Endothelial cell of umbilical vein (primary cell): Measurements from ENCODE around the gene STIM1. TPM values are rescaled to one million over a fixed set of nuclear protein-coding genes. Genes with fewer than 3 reads are reported as not detected.

Experiments
- BruUV-seq: library from RNA; stranded (reverse); fragments of 400-500 nt; replicated peaks from 2 replicates; lab custom pipeline; 2021; lab: Mats Ljungman, UMichigan
- CTCF ChIA-PET: fragments of 300-600, 350-600 bp; sonication (Branson Sonifier 250); formaldehyde crosslinking; loops from one replicate; lab custom pipeline; 2021; ENCODE audit warnings: antibody characterized with exemption, inconsistent platforms; lab: Charles Lee
- POLR2A ChIA-PET: fragments of 300-600, 350-600 bp; sonication (Branson Sonifier 250); formaldehyde crosslinking; loops from one replicate; lab custom pipeline; 2021; ENCODE audit warnings: antibody characterized with exemption, inconsistent platforms; lab: Charles Lee
- DNase-seq: peaks from one replicate; pipeline ENCODE4 v3.0.0-alpha.2; 2011; ENCODE audit warnings: low read depth, low spot score
- FAIRE-seq: peaks from 2 replicates; lab custom pipeline; 2011; peaks lifted over from hg19 to GRCh38; lab: Jason Lieb, UNC
- H2AFZ ChIP-seq: 2 replicates; pipeline ENCODE4 v1.6.0; 2012; ENCODE audit warnings: low read depth, low read length, control low read depth, inconsistent platforms
- H3K27ac ChIP-seq: 2 replicates; pipeline ENCODE4 v1.5.1; 2011; ENCODE audit warnings: low read depth, mild to moderate bottlenecking, control low read depth, low read length, moderate library complexity; ENCODE audit not compliant: insufficient read depth
- H3K27me3 ChIP-seq, 2 experiments: 2 replicates each; pipeline versions ENCODE4 v1.6.0 to v1.6.1; 2011; ENCODE audit warnings: low read length in 2 of 2, mixed read lengths in 1 of 2; ENCODE audit not compliant: control insufficient read depth in 2 of 2, insufficient read depth in 2 of 2
- H3K36me3 ChIP-seq, 2 experiments: 2 replicates in 1 of 2; 3 replicates in 1 of 2; pipeline ENCODE4 v1.5.1; 2011; ENCODE audit warnings: low read length in 2 of 2, mild to moderate bottlenecking in 1 of 2, moderate library complexity in 1 of 2; ENCODE audit not compliant: control insufficient read depth in 2 of 2, insufficient read depth in 2 of 2; ENCODE audit errors: extremely low read depth in 1 of 2
- H3K4me1 ChIP-seq: 3 replicates; pipeline ENCODE4 v1.5.1; 2011; ENCODE audit warnings: mild to moderate bottlenecking, low read length; ENCODE audit not compliant: control insufficient read depth, insufficient read depth; ENCODE audit errors: extremely low read depth
- H3K4me2 ChIP-seq: 2 replicates; pipeline ENCODE4 v1.6.1; 2011; ENCODE audit warnings: low read length, control low read depth, mixed read lengths; ENCODE audit not compliant: insufficient read depth
- H3K4me3 ChIP-seq, 3 experiments: fragments of 200-600 bp in 1 of 3; sonication (generic), shearing (Covaris generic) in 1 of 3; replicated peaks in 1 of 3; 2 replicates each; pipeline ENCODE4 v1.5.1; 2011 to 2016; ENCODE audit warnings: control low read depth in 3 of 3, low read length in 3 of 3, mild to moderate bottlenecking in 2 of 3, inconsistent platforms in 1 of 3, low read depth in 1 of 3, moderate library complexity in 1 of 3; ENCODE audit not compliant: insufficient read depth in 1 of 3
- H3K79me2 ChIP-seq: 2 replicates; pipeline ENCODE4 v1.6.0; 2012; ENCODE audit warnings: low read length, inconsistent platforms; ENCODE audit not compliant: control insufficient read depth, insufficient read depth
- H3K9ac ChIP-seq: replicated peaks from 2 replicates; pipeline ENCODE3; 2011; ENCODE audit warnings: low read length, control low read depth; ENCODE audit not compliant: insufficient read depth; ENCODE audit errors: extremely low read depth
- H3K9me1 ChIP-seq: replicated peaks from 3 replicates; pipeline ENCODE4 v1.6.0; 2011; ENCODE audit warnings: mild to moderate bottlenecking, low read length; ENCODE audit not compliant: control insufficient read depth, insufficient read depth; ENCODE audit errors: extremely low read depth
- H3K9me3 ChIP-seq: replicated peaks from 2 replicates; pipeline ENCODE4 v1.5.1; 2012; ENCODE audit warnings: low read length, inconsistent platforms; ENCODE audit not compliant: control insufficient read depth, insufficient read depth
- H4K20me1 ChIP-seq: replicated peaks from 2 replicates; pipeline ENCODE3; 2011; ENCODE audit warnings: mild to moderate bottlenecking, low read length; ENCODE audit not compliant: control insufficient read depth, insufficient read depth; ENCODE audit errors: extremely low read depth
- CTCF ChIP-seq, 2 donors: IDR thresholded peaks; 1 replicate in 1 of 2; 2 replicates in 1 of 2; pipeline ENCODE4 v1.5.1; 2011; ENCODE audit warnings: low read length in 2 of 2, mild to moderate bottlenecking in 2 of 2, moderate library complexity in 2 of 2, control low read depth in 1 of 2, inconsistent platforms in 1 of 2, low read depth in 1 of 2; ENCODE audit not compliant: insufficient read depth in 1 of 2; ENCODE audit errors: extremely low read depth in 1 of 2
- EZH2 ChIP-seq: IDR thresholded peaks from 2 replicates; pipeline ENCODE4 v1.6.1; 2012; ENCODE audit warnings: borderline replicate concordance, low read depth, mild to moderate bottlenecking, moderate library complexity, low read length, inconsistent platforms; ENCODE audit not compliant: severe bottlenecking
- FOS ChIP-seq: IDR thresholded peaks from 2 replicates; pipeline ENCODE4 v1.6.1; 2011; ENCODE audit warnings: mild to moderate bottlenecking, low read length, moderate library complexity, borderline replicate concordance; ENCODE audit not compliant: insufficient read depth
- GATA2 ChIP-seq: IDR thresholded peaks from 2 replicates; pipeline ENCODE4 v1.7.0; 2011; ENCODE audit warnings: low read depth, mild to moderate bottlenecking, moderate library complexity, mixed read lengths, low read length; ENCODE audit not compliant: insufficient read length, insufficient read depth
- JUN ChIP-seq: IDR thresholded peaks from 2 replicates; pipeline ENCODE4 v1.6.1; 2011; ENCODE audit warnings: borderline replicate concordance, low read depth; ENCODE audit not compliant: insufficient read length, insufficient read depth
- MAX ChIP-seq: IDR thresholded peaks from 2 replicates; pipeline ENCODE4 v1.6.1; 2011; ENCODE audit not compliant: insufficient read depth, insufficient read length
- MYC ChIP-seq: IDR thresholded peaks from one replicate; pipeline ENCODE4 v1.6.1; 2011; ENCODE audit warnings: mild to moderate bottlenecking, low read depth, low read length
- POLR2A ChIP-seq: IDR thresholded peaks from 2 replicates; pipeline ENCODE4 v1.6.1; 2012; ENCODE audit warnings: low read depth, mild to moderate bottlenecking, control low read depth, low read length
- POLR2AphosphoS5 ChIP-seq: IDR thresholded peaks from 2 replicates; pipeline ENCODE4 v1.6.1; 2012; ENCODE audit warnings: low read depth, mild to moderate bottlenecking, control low read depth, low read length, moderate library complexity; ENCODE audit not compliant: insufficient read depth
- dilution Hi-C: fragments of 300-500 bp; cut with MboI; formaldehyde crosslinking; loops from one replicate; pipeline ENCODE4 v1.15.0; 2019; ENCODE audit warnings: low sequenced_read_pairs; ENCODE audit not compliant: extremely low pct_ligation_motif_present
- intact Hi-C: fragments of 100-400 bp; cut with micrococcal nuclease; formaldehyde crosslinking; loops from one replicate; pipeline ENCODE4 v1.10.0; 2022
- polyA plus RNA-seq, 4 experiments: library from polyadenylated mRNA; depleted of rRNA in 3 of 4; stranded (reverse) in 3 of 4; unstranded in 1 of 4; fragments of >200 nt; gene quantifications; 2 replicates each; pipeline versions ENCODE4 v1.2.1 to v1.2.3, GENCODE V29; 2011 to 2012; ENCODE audit warnings: missing spikeins in 1 of 4
- total RNA-seq: library from RNA; stranded (reverse); gene quantifications from 2 replicates; pipeline ENCODE4 v1.2.3, GENCODE V29; 2021

Gene STIM1
- total and polyA plus RNA-seq, 2 donors (not counting 3 experiments of a cell fraction or from before 2014, with no cell fraction given), result 32.7 to 33.4 TPM

GRCh38 chr11:3867209-3868091 lies 12.0 kb downstream of the STIM1 start:
- DNase-seq, result peak; percentile 76
- POLR2A ChIA-PET, result interaction anchor here (1.1 kb wide), 1 partner anchor 12 kb away, joined by 4 read pairs; the partner anchor contains the start of gene STIM1
- Histone ChIP-seq H3K4me1 (peaks cover 38% of the 10 kb centered on the region), H3K36me3 (no peaks in the 10 kb centered on the region), H3K9ac (peak overlapping the region; percentile 44), H3K79me2 (peaks cover 14% of the 10 kb centered on the region), H3K4me2 (peak overlapping the region; percentile 11), H2AFZ (peak overlapping the region; percentile 60), H3K27ac (peak overlapping the region; percentile 78), H3K9me1 (no peaks in the 10 kb centered on the region), H4K20me1 (no peaks in the 10 kb centered on the region), H3K27me3 (no peaks in the 10 kb centered on the region), H3K4me3 (no peak overlapping the region), H3K9me3 (no peaks in the 10 kb centered on the region)
- dilution Hi-C loops, result loop anchor here (25.0 kb wide), 1 partner anchor 195 kb away; no protein-coding TSS in a partner anchor
- no peak for TF ChIP-seq EZH2
- TF ChIP-seq GATA2, result peak; percentile 37
- BruUV-seq, result no TSS peak
- intact Hi-C loops, result loop anchor here (1.0 kb wide), 1 partner anchor 129 kb away; no protein-coding TSS in a partner anchor
- peak; percentile 74 for FAIRE-seq
- CTCF ChIA-PET, result interaction anchor here (0.7 to 2.1 kb wide), 14 partner anchors 8 to 207 kb away, joined by 3 to 34 read pairs (median 4); partner anchors contain the start of gene STIM1

GRCh38 chr11:3873712-3874349 lies 18.4 kb downstream of the STIM1 start:
- no peaks in the 10 kb centered on the region for H3K9me1 ChIP-seq
- no peaks in the 10 kb centered on the region for H3K27me3 ChIP-seq
- intact Hi-C loops (no loop called here), dilution Hi-C loops (loop anchor here (25.0 kb wide), 1 partner anchor 188 kb away; no protein-coding TSS in a partner anchor)
- DNase-seq (no peak), FAIRE-seq (no peak)
- H3K9ac ChIP-seq, result no peak overlapping the region
- POLR2A ChIA-PET, result no interaction called here
- peaks cover 2% of the 10 kb centered on the region for H3K79me2 ChIP-seq
- no peaks in the 10 kb centered on the region for H3K9me3 ChIP-seq
- no peak overlapping the region for H3K4me2 ChIP-seq
- CTCF ChIA-PET, result interaction anchor here (0.8 to 2.3 kb wide), 6 partner anchors 11 to 199 kb away, joined by 3 to 15 read pairs (median 4); partner anchors contain the start of gene STIM1
- peaks cover 4% of the 10 kb centered on the region for H3K4me1 ChIP-seq
- BruUV-seq, result no TSS peak
- H3K36me3 ChIP-seq, result no peaks in the 10 kb centered on the region
- no peak overlapping the region for H3K4me3 ChIP-seq
- no peak overlapping the region for H3K27ac ChIP-seq
- no peak for TF ChIP-seq CTCF (IDR thresholded peaks at IDR 0.05; ENCODE audit: extremely low read depth in 1 of 2, insufficient read depth in 1 of 2, low read depth in 1 of 2, low read length in 2 of 2)
- TF ChIP-seq GATA2, result no peak
- TF ChIP-seq EZH2, result no peak
- TF ChIP-seq FOS, result no peak
- TF ChIP-seq MAX, result no peak
- no peak for TF ChIP-seq POLR2AphosphoS5
- TF ChIP-seq MYC, result no peak
- TF ChIP-seq JUN, result no peak
- no peak for TF ChIP-seq POLR2A
- no peak overlapping the region for H2AFZ ChIP-seq
- H4K20me1 ChIP-seq, result no peaks in the 10 kb centered on the region
